Right renal cortex interstitium (tissue), 3 donors: ENCODE results near the gene CNTNAP5. TPM values are rescaled to one million over a fixed set of nuclear protein-coding genes. Genes with fewer than 3 reads are reported as not detected.
A peak's percentile ranks its signal among the peaks of the same experiment; 100 is the strongest.

ENCODE experiments used
- DNase-seq, 3 donors: peaks; one replicate each; pipeline ENCODE4 v3.0.0-alpha.2; 2013; ENCODE audit warnings: low read depth in 3 of 3, low spot score in 2 of 3
- polyA plus RNA-seq, 3 donors: library from polyadenylated mRNA; unstranded; fragments of 120-200 nt; gene quantifications; one replicate each; pipeline ENCODE4 v1.2.1, GENCODE V29; 2013; ENCODE audit not compliant: insufficient read length in 3 of 3

CNTNAP5 gene
- polyA plus RNA-seq, 3 donors, result not detected

GRCh38 chr2:124756048-124756447 lies 731.0 kb downstream of the CNTNAP5 start:
- no peak for DNase-seq

- DNase-seq, result no peak
Measured at GRCh38 chr2:124762388-124762787, 737.3 kb downstream of the CNTNAP5 start.

GRCh38 chr2:124763611-124764010 lies 738.5 kb downstream of the CNTNAP5 start:
- DNase-seq, result no peak

GRCh38 chr2:124774781-124775180 lies 749.7 kb downstream of the CNTNAP5 start:
- no peak for DNase-seq

- DNase-seq, result no peak
Measured at GRCh38 chr2:124776332-124776731, 751.2 kb downstream of the CNTNAP5 start.

- DNase-seq, result no peak
Measured at GRCh38 chr2:124778076-124778475, 753.0 kb downstream of the CNTNAP5 start.

- no peak for DNase-seq
Measured at GRCh38 chr2:124796647-124797046, 771.6 kb downstream of the CNTNAP5 start.

- DNase-seq, result no peak
Measured at GRCh38 chr2:124797049-124797448, 772.0 kb downstream of the CNTNAP5 start.

- DNase-seq, result no peak
Measured at GRCh38 chr2:124798551-124798950, 773.5 kb downstream of the CNTNAP5 start.

GRCh38 chr2:124804014-124804940 lies 779.2 kb downstream of the CNTNAP5 start:
- peak in 1 of 3 donors; percentile 4 for DNase-seq

GRCh38 chr2:124805060-124805459 lies 780.0 kb downstream of the CNTNAP5 start:
- no peak for DNase-seq

- peak in 1 of 3 donors; percentile 4 for DNase-seq
Measured at GRCh38 chr2:124810132-124810531, 785.0 kb downstream of the CNTNAP5 start.

- DNase-seq, result no peak
Measured at GRCh38 chr2:124814968-124815745, 790.1 kb downstream of the CNTNAP5 start.

GRCh38 chr2:124816007-124816406 lies 790.9 kb downstream of the CNTNAP5 start:
- DNase-seq, result no peak

- no peak for DNase-seq
Measured at GRCh38 chr2:124822516-124822915, 797.4 kb downstream of the CNTNAP5 start.

GRCh38 chr2:124824441-124824840 lies 799.4 kb downstream of the CNTNAP5 start:
- DNase-seq, result no peak

- DNase-seq, result no peak
Measured at GRCh38 chr2:124832521-124832920, 807.4 kb downstream of the CNTNAP5 start.

- no peak for DNase-seq
Measured at GRCh38 chr2:124834331-124834730, 809.2 kb downstream of the CNTNAP5 start.

GRCh38 chr2:124835331-124835730 lies 810.2 kb downstream of the CNTNAP5 start:
- DNase-seq, result no peak

- no peak for DNase-seq
Measured at GRCh38 chr2:124836416-124836815, 811.3 kb downstream of the CNTNAP5 start.

GRCh38 chr2:124837496-124837895 lies 812.4 kb downstream of the CNTNAP5 start:
- no peak for DNase-seq

- no peak for DNase-seq
Measured at GRCh38 chr2:124838406-124838805, 813.3 kb downstream of the CNTNAP5 start.
